Endothelial cell of umbilical vein (primary cell): Measurements from ENCODE around the gene BET1. TPM values are rescaled to one million over a fixed set of nuclear protein-coding genes. Genes with fewer than 3 reads are reported as not detected.

Source experiments
- BruUV-seq: library from RNA; stranded (reverse); fragments of 400-500 nt; replicated peaks from 2 replicates; lab custom pipeline; 2021; lab: Mats Ljungman, UMichigan
- CTCF ChIA-PET: fragments of 300-600, 350-600 bp; sonication (Branson Sonifier 250); formaldehyde crosslinking; loops from one replicate; lab custom pipeline; 2021; ENCODE audit warnings: antibody characterized with exemption, inconsistent platforms; lab: Charles Lee
- POLR2A ChIA-PET: fragments of 300-600, 350-600 bp; sonication (Branson Sonifier 250); formaldehyde crosslinking; loops from one replicate; lab custom pipeline; 2021; ENCODE audit warnings: antibody characterized with exemption, inconsistent platforms; lab: Charles Lee
- DNase-seq: peaks from one replicate; pipeline ENCODE4 v3.0.0-alpha.2; 2011; ENCODE audit warnings: low read depth, low spot score
- FAIRE-seq: peaks from 2 replicates; lab custom pipeline; 2011; peaks lifted over from hg19 to GRCh38; lab: Jason Lieb, UNC
- H2AFZ ChIP-seq: 2 replicates; pipeline ENCODE4 v1.6.0; 2012; ENCODE audit warnings: low read depth, low read length, control low read depth, inconsistent platforms
- H3K27ac ChIP-seq: 2 replicates; pipeline ENCODE4 v1.5.1; 2011; ENCODE audit warnings: low read depth, mild to moderate bottlenecking, control low read depth, low read length, moderate library complexity; ENCODE audit not compliant: insufficient read depth
- H3K27me3 ChIP-seq, 2 experiments: 2 replicates each; pipeline versions ENCODE4 v1.6.0 to v1.6.1; 2011; ENCODE audit warnings: low read length in 2 of 2, mixed read lengths in 1 of 2; ENCODE audit not compliant: control insufficient read depth in 2 of 2, insufficient read depth in 2 of 2
- H3K36me3 ChIP-seq, 2 experiments: 2 replicates in 1 of 2; 3 replicates in 1 of 2; pipeline ENCODE4 v1.5.1; 2011; ENCODE audit warnings: low read length in 2 of 2, mild to moderate bottlenecking in 1 of 2, moderate library complexity in 1 of 2; ENCODE audit not compliant: control insufficient read depth in 2 of 2, insufficient read depth in 2 of 2; ENCODE audit errors: extremely low read depth in 1 of 2
- H3K4me1 ChIP-seq: 3 replicates; pipeline ENCODE4 v1.5.1; 2011; ENCODE audit warnings: mild to moderate bottlenecking, low read length; ENCODE audit not compliant: control insufficient read depth, insufficient read depth; ENCODE audit errors: extremely low read depth
- H3K4me2 ChIP-seq: 2 replicates; pipeline ENCODE4 v1.6.1; 2011; ENCODE audit warnings: low read length, control low read depth, mixed read lengths; ENCODE audit not compliant: insufficient read depth
- H3K4me3 ChIP-seq, 3 experiments: fragments of 200-600 bp in 1 of 3; sonication (generic), shearing (Covaris generic) in 1 of 3; replicated peaks in 1 of 3; 2 replicates each; pipeline ENCODE4 v1.5.1; 2011 to 2016; ENCODE audit warnings: control low read depth in 3 of 3, low read length in 3 of 3, mild to moderate bottlenecking in 2 of 3, inconsistent platforms in 1 of 3, low read depth in 1 of 3, moderate library complexity in 1 of 3; ENCODE audit not compliant: insufficient read depth in 1 of 3
- H3K79me2 ChIP-seq: 2 replicates; pipeline ENCODE4 v1.6.0; 2012; ENCODE audit warnings: low read length, inconsistent platforms; ENCODE audit not compliant: control insufficient read depth, insufficient read depth
- H3K9ac ChIP-seq: replicated peaks from 2 replicates; pipeline ENCODE3; 2011; ENCODE audit warnings: low read length, control low read depth; ENCODE audit not compliant: insufficient read depth; ENCODE audit errors: extremely low read depth
- H3K9me1 ChIP-seq: replicated peaks from 3 replicates; pipeline ENCODE4 v1.6.0; 2011; ENCODE audit warnings: mild to moderate bottlenecking, low read length; ENCODE audit not compliant: control insufficient read depth, insufficient read depth; ENCODE audit errors: extremely low read depth
- H3K9me3 ChIP-seq: replicated peaks from 2 replicates; pipeline ENCODE4 v1.5.1; 2012; ENCODE audit warnings: low read length, inconsistent platforms; ENCODE audit not compliant: control insufficient read depth, insufficient read depth
- H4K20me1 ChIP-seq: replicated peaks from 2 replicates; pipeline ENCODE3; 2011; ENCODE audit warnings: mild to moderate bottlenecking, low read length; ENCODE audit not compliant: control insufficient read depth, insufficient read depth; ENCODE audit errors: extremely low read depth
- EZH2 ChIP-seq: IDR thresholded peaks from 2 replicates; pipeline ENCODE4 v1.6.1; 2012; ENCODE audit warnings: borderline replicate concordance, low read depth, mild to moderate bottlenecking, moderate library complexity, low read length, inconsistent platforms; ENCODE audit not compliant: severe bottlenecking
- FOS ChIP-seq: IDR thresholded peaks from 2 replicates; pipeline ENCODE4 v1.6.1; 2011; ENCODE audit warnings: mild to moderate bottlenecking, low read length, moderate library complexity, borderline replicate concordance; ENCODE audit not compliant: insufficient read depth
- GATA2 ChIP-seq: IDR thresholded peaks from 2 replicates; pipeline ENCODE4 v1.7.0; 2011; ENCODE audit warnings: low read depth, mild to moderate bottlenecking, moderate library complexity, mixed read lengths, low read length; ENCODE audit not compliant: insufficient read length, insufficient read depth
- JUN ChIP-seq: IDR thresholded peaks from 2 replicates; pipeline ENCODE4 v1.6.1; 2011; ENCODE audit warnings: borderline replicate concordance, low read depth; ENCODE audit not compliant: insufficient read length, insufficient read depth
- MYC ChIP-seq: IDR thresholded peaks from one replicate; pipeline ENCODE4 v1.6.1; 2011; ENCODE audit warnings: mild to moderate bottlenecking, low read depth, low read length
- POLR2A ChIP-seq: IDR thresholded peaks from 2 replicates; pipeline ENCODE4 v1.6.1; 2012; ENCODE audit warnings: low read depth, mild to moderate bottlenecking, control low read depth, low read length
- POLR2AphosphoS5 ChIP-seq: IDR thresholded peaks from 2 replicates; pipeline ENCODE4 v1.6.1; 2012; ENCODE audit warnings: low read depth, mild to moderate bottlenecking, control low read depth, low read length, moderate library complexity; ENCODE audit not compliant: insufficient read depth
- dilution Hi-C: fragments of 300-500 bp; cut with MboI; formaldehyde crosslinking; loops from one replicate; pipeline ENCODE4 v1.15.0; 2019; ENCODE audit warnings: low sequenced_read_pairs; ENCODE audit not compliant: extremely low pct_ligation_motif_present
- intact Hi-C: fragments of 100-400 bp; cut with micrococcal nuclease; formaldehyde crosslinking; loops from one replicate; pipeline ENCODE4 v1.10.0; 2022
- polyA plus RNA-seq, 4 experiments: library from polyadenylated mRNA; depleted of rRNA in 3 of 4; stranded (reverse) in 3 of 4; unstranded in 1 of 4; fragments of >200 nt; gene quantifications; 2 replicates each; pipeline versions ENCODE4 v1.2.1 to v1.2.3, GENCODE V29; 2011 to 2012; ENCODE audit warnings: missing spikeins in 1 of 4
- total RNA-seq: library from RNA; stranded (reverse); gene quantifications from 2 replicates; pipeline ENCODE4 v1.2.3, GENCODE V29; 2021
- TF ChIP-seq, protein P1 (sequence below), 2 donors: IDR thresholded peaks; 1 replicate in 1 of 2; 2 replicates in 1 of 2; pipeline ENCODE4 v1.5.1; 2011; ENCODE audit warnings: low read length in 2 of 2, mild to moderate bottlenecking in 2 of 2, moderate library complexity in 2 of 2, control low read depth in 1 of 2, inconsistent platforms in 1 of 2, low read depth in 1 of 2; ENCODE audit not compliant: insufficient read depth in 1 of 2; ENCODE audit errors: extremely low read depth in 1 of 2
- TF ChIP-seq, protein P2 (sequence below): IDR thresholded peaks from 2 replicates; pipeline ENCODE4 v1.6.1; 2011; ENCODE audit not compliant: insufficient read depth, insufficient read length

BET1 gene
- total and polyA plus RNA-seq, 2 donors (not counting 3 experiments of a cell fraction or from before 2014, with no cell fraction given) = 21.9 to 28.4 TPM

DNA sequence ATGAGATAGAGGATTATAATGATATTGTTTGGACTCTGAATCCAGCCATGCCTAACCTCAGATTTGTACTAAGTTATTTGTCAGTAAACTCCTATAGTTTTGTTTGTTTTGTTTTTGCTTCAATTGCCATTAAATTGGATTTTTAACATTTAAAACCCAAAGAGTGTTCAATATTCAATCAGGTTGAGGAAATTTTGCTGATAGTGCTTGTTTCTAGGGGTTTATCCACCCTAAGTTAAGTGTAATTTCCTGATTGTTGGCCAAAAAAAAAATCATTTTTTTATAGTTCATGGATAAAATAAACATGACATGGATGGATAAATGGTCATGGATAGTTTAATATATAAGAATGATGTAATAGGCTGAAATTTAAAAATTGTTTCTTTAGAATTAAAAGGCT lies 11.4 kb upstream of the BET1 start:
- Histone ChIP-seq H3K79me2 (no peaks in the 10 kb centered on the region), H3K36me3 (no peaks in the 10 kb centered on the region), H3K9me1 (no peaks in the 10 kb centered on the region), H3K4me3 (no peak overlapping the region), H3K27me3 (peaks cover 3 to 9% of the 10 kb centered on the region in 2 experiments), H2AFZ (no peak overlapping the region), H3K4me2 (no peak overlapping the region), H3K27ac (no peak overlapping the region), H4K20me1 (no peaks in the 10 kb centered on the region), H3K9me3 (no peaks in the 10 kb centered on the region), H3K9ac (no peak overlapping the region), H3K4me1 (no peaks in the 10 kb centered on the region)
- intact Hi-C loops (loop anchor here (2.0 to 5.0 kb wide), 2 partner anchors 15 to 47 kb away; no protein-coding TSS in a partner anchor), dilution Hi-C loops (no loop called here)
- TF ChIP-seq, protein P1, sequence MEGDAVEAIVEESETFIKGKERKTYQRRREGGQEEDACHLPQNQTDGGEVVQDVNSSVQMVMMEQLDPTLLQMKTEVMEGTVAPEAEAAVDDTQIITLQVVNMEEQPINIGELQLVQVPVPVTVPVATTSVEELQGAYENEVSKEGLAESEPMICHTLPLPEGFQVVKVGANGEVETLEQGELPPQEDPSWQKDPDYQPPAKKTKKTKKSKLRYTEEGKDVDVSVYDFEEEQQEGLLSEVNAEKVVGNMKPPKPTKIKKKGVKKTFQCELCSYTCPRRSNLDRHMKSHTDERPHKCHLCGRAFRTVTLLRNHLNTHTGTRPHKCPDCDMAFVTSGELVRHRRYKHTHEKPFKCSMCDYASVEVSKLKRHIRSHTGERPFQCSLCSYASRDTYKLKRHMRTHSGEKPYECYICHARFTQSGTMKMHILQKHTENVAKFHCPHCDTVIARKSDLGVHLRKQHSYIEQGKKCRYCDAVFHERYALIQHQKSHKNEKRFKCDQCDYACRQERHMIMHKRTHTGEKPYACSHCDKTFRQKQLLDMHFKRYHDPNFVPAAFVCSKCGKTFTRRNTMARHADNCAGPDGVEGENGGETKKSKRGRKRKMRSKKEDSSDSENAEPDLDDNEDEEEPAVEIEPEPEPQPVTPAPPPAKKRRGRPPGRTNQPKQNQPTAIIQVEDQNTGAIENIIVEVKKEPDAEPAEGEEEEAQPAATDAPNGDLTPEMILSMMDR (IDR thresholded peaks at IDR 0.05; ENCODE audit: extremely low read depth in 1 of 2, insufficient read depth in 1 of 2, low read depth in 1 of 2, low read length in 2 of 2) = no peak
- TF ChIP-seq MYC (no peak), FOS (no peak), POLR2A (no peak), JUN (no peak), POLR2AphosphoS5 (no peak)
- CTCF ChIA-PET = no interaction called here
- FAIRE-seq (no peak), DNase-seq (no peak)
- POLR2A ChIA-PET = no interaction called here
- BruUV-seq = no TSS peak

DNA sequence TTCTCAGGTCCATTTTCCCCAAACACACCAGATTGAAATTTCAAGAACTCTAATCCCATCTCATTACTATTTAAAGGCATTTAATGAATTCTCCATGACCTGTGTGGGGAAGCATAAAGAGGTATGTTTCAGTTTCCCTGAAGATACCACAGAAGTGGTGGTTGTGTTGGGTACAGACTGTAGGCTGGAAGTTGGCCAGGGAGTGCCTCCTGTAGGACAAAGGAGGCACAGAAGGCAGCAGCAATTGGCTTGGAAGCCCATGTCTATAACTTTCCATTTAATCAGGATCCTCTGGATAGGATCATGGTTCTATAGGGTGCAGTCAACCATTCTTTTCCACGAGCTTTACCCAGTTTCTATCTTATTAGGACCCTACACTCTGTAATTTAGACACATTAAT lies 8.6 kb upstream of the BET1 start:
- H3K9me3 ChIP-seq = no peaks in the 10 kb centered on the region
- no peaks in the 10 kb centered on the region for H3K9me1 ChIP-seq
- H3K27me3 ChIP-seq = peaks cover 3 to 9% of the 10 kb centered on the region in 2 experiments
- DNase-seq = no peak
- TF ChIP-seq, protein P2, sequence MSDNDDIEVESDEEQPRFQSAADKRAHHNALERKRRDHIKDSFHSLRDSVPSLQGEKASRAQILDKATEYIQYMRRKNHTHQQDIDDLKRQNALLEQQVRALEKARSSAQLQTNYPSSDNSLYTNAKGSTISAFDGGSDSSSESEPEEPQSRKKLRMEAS = no peak
- TF ChIP-seq, protein P1 (IDR thresholded peaks at IDR 0.05; ENCODE audit: extremely low read depth in 1 of 2, insufficient read depth in 1 of 2, low read depth in 1 of 2, low read length in 2 of 2) = no peak
- TF ChIP-seq GATA2 = no peak
- no peak for TF ChIP-seq POLR2AphosphoS5
- no peak for TF ChIP-seq POLR2A
- no peak for TF ChIP-seq EZH2
- TF ChIP-seq JUN = no peak
- TF ChIP-seq FOS = no peak
- TF ChIP-seq MYC = no peak
- FAIRE-seq = no peak
- H3K79me2 ChIP-seq = no peaks in the 10 kb centered on the region
- H4K20me1 ChIP-seq = no peaks in the 10 kb centered on the region
- CTCF ChIA-PET = interaction anchor here (1.2 to 2.3 kb wide), 2 partner anchors 110 to 213 kb away, joined by 3 to 13 read pairs; no protein-coding TSS in a partner anchor
- no peak overlapping the region for H2AFZ ChIP-seq
- no peaks in the 10 kb centered on the region for H3K4me1 ChIP-seq
- H3K36me3 ChIP-seq = no peaks in the 10 kb centered on the region
- H3K4me2 ChIP-seq = no peak overlapping the region
- dilution Hi-C loops = no loop called here
- intact Hi-C loops = no loop called here
- H3K4me3 ChIP-seq = no peak overlapping the region
- H3K27ac ChIP-seq = no peak overlapping the region
- no TSS peak for BruUV-seq
- H3K9ac ChIP-seq = no peak overlapping the region
- POLR2A ChIA-PET = interaction anchor here (0.9 kb wide), 1 partner anchor 34 kb away, joined by 3 read pairs; no protein-coding TSS in a partner anchor
